HepG2 (cell line): ENCODE data around the gene MUSK. TPM values are rescaled to one million over a fixed set of nuclear protein-coding genes. Genes with fewer than 3 reads are reported as not detected.

ENCODE experiments used
- ATAC-seq: fragments of 200-7000 bp; cut with Tn5 transposase; 3 replicates; pipeline ENCODE4 v1.9.1; 2020; ENCODE audit warnings: mild to moderate bottlenecking, moderate library complexity
- BruUV-seq: library from RNA; stranded (reverse); fragments of 400-500 nt; replicated peaks from 2 replicates; lab custom pipeline; 2021; lab: Mats Ljungman, UMichigan
- CTCF ChIA-PET: fragments of 300-600 bp; formaldehyde crosslinking; extraction: SDS; loops from one replicate; lab custom pipeline; 2021; ENCODE audit warnings: low total read pairs, inconsistent platforms, low intra/inter-chr PET ratio; lab: Yijun Ruan, JAX
- POLR2A ChIA-PET: fragments of 350-600 bp; sonication (Branson Sonifier 250); formaldehyde crosslinking; loops from one replicate; lab custom pipeline; 2020; ENCODE audit warnings: antibody characterized with exemption, inconsistent platforms; lab: Yijun Ruan, JAX
- DNase-seq: peaks from one replicate; pipeline ENCODE4 v3.0.0-alpha.2; 2015; ENCODE audit warnings: low spot score
- FAIRE-seq: peaks from 3 replicates; lab custom pipeline; 2011; peaks lifted over from hg19 to GRCh38; lab: Jason Lieb, UNC
- H2AFZ ChIP-seq: one replicate; pipeline ENCODE4 v1.6.1; 2011; ENCODE audit warnings: low read length, inconsistent platforms
- H3K27ac ChIP-seq: fragments of 300-600 bp; 3 replicates; pipeline ENCODE4 v1.8.0; 2011; ENCODE audit warnings: mixed run types, mild to moderate bottlenecking, mixed read lengths, low read length, inconsistent platforms; ENCODE audit not compliant: insufficient read depth; ENCODE audit errors: extremely low read length
- H3K27me3 ChIP-seq, 2 experiments: fragments of 200-600 bp in 1 of 2; 2 replicates in 1 of 2; 3 replicates in 1 of 2; pipeline versions ENCODE4 v1.6.0 to v1.8.0; 2011; ENCODE audit warnings: low read length in 2 of 2, mild to moderate bottlenecking in 2 of 2, moderate library complexity in 2 of 2, inconsistent platforms in 1 of 2; ENCODE audit not compliant: insufficient read depth in 2 of 2, control insufficient read depth in 1 of 2
- H3K36me3 ChIP-seq, 2 experiments: fragments of 200-600 bp in 1 of 2; replicated peaks in 1 of 2; 2 replicates in 1 of 2; 3 replicates in 1 of 2; pipeline versions ENCODE4 v1.5.1 to v1.8.0; 2011; ENCODE audit warnings: low read length in 2 of 2, inconsistent platforms in 1 of 2; ENCODE audit not compliant: insufficient read depth in 2 of 2, control insufficient read depth in 1 of 2
- H3K4me1 ChIP-seq: 2 replicates; pipeline ENCODE4 v1.5.1; 2012; ENCODE audit warnings: low read length, inconsistent platforms; ENCODE audit not compliant: insufficient read depth
- H3K4me2 ChIP-seq: 2 replicates; pipeline ENCODE4 v1.6.0; 2011; ENCODE audit warnings: low read depth, low read length, inconsistent platforms
- H3K4me3 ChIP-seq, 3 experiments: fragments of 200-600 bp in 1 of 3; sonication (generic), shearing (Covaris generic) in 1 of 3; replicated peaks in 1 of 3; 2 replicates each; pipeline ENCODE4 v1.5.1; 2011 to 2016; ENCODE audit warnings: low read length in 3 of 3, inconsistent platforms in 2 of 3, low read depth in 2 of 3, mild to moderate bottlenecking in 2 of 3, control low read depth in 1 of 3, mixed read lengths in 1 of 3; ENCODE audit not compliant: insufficient read depth in 1 of 3
- H3K79me2 ChIP-seq: one replicate; pipeline ENCODE4 v1.6.1; 2011; ENCODE audit warnings: low read length, inconsistent platforms; ENCODE audit not compliant: insufficient read depth
- H3K9ac ChIP-seq: 2 replicates; pipeline ENCODE4 v1.6.0; 2011; ENCODE audit warnings: mild to moderate bottlenecking, low read depth, low read length, inconsistent platforms; ENCODE audit not compliant: insufficient read depth
- H3K9me3 ChIP-seq: 2 replicates; pipeline ENCODE4 v1.5.1; 2012; ENCODE audit warnings: mild to moderate bottlenecking, low read length
- H4K20me1 ChIP-seq: 2 replicates; pipeline ENCODE4 v1.6.0; 2011; ENCODE audit warnings: inconsistent platforms, mild to moderate bottlenecking, low read length, moderate library complexity; ENCODE audit not compliant: insufficient read depth
- EEA1 ChIP-seq: sonication (generic); formaldehyde crosslinking; IDR thresholded peaks from 2 replicates; pipeline ENCODE4 v1.5.1; 2020; ENCODE audit warnings: mild to moderate bottlenecking, missing genetic modification reagents, borderline replicate concordance
- GABPA ChIP-seq, 2 experiments: IDR thresholded peaks; 2 replicates each; pipeline ENCODE4 v1.6.1; 2011 to 2016; ENCODE audit warnings: low read depth in 2 of 2, low read length in 1 of 2, missing biosample characterization in 1 of 2, missing genetic modification characterization in 1 of 2
- JDP2 ChIP-seq: sonication (generic); formaldehyde crosslinking; IDR thresholded peaks from 2 replicates; pipeline ENCODE4 v1.8.1; 2022; ENCODE audit warnings: missing genetic modification reagents, borderline replicate concordance
- PATZ1 ChIP-seq: sonication (generic); formaldehyde crosslinking; IDR thresholded peaks from 2 replicates; pipeline ENCODE4 v1.4.0; 2020; ENCODE audit warnings: missing genetic modification reagents
- PRDM4 ChIP-seq: sonication (generic); formaldehyde crosslinking; IDR thresholded peaks from 2 replicates; pipeline ENCODE4 v1.9.0; 2021; ENCODE audit warnings: missing genetic modification reagents, borderline replicate concordance
- PREB ChIP-seq: sonication (generic); formaldehyde crosslinking; IDR thresholded peaks from 2 replicates; pipeline ENCODE4 v1.4.0; 2020; ENCODE audit warnings: missing genetic modification reagents
- STAG1 ChIP-seq: sonication (generic); formaldehyde crosslinking; IDR thresholded peaks from 2 replicates; pipeline ENCODE4 v1.4.0; 2020; ENCODE audit warnings: missing genetic modification reagents
- UBTF ChIP-seq: sonication (generic); formaldehyde crosslinking; IDR thresholded peaks from 2 replicates; pipeline ENCODE4 v1.4.0; 2020; ENCODE audit warnings: mild to moderate bottlenecking, missing genetic modification reagents
- ZNF24 ChIP-seq: fragments of 450-650 bp; IDR thresholded peaks from 2 replicates; pipeline ENCODE4 v1.6.1; 2017; ENCODE audit warnings: antibody characterized with exemption, mild to moderate bottlenecking
- ZNF260 ChIP-seq: sonication (generic); formaldehyde crosslinking; IDR thresholded peaks from 2 replicates; pipeline ENCODE4 v1.4.0; 2020; ENCODE audit warnings: missing genetic modification reagents, low read depth, mild to moderate bottlenecking, borderline replicate concordance
- ZNF263 ChIP-seq: sonication (generic); formaldehyde crosslinking; IDR thresholded peaks from 2 replicates; pipeline ENCODE4 v1.4.0; 2020; ENCODE audit warnings: missing genetic modification reagents
- ZNF362 ChIP-seq: sonication (generic); formaldehyde crosslinking; IDR thresholded peaks from 2 replicates; pipeline ENCODE4 v1.4.0; 2020; ENCODE audit warnings: missing genetic modification reagents, mild to moderate bottlenecking, borderline replicate concordance
- ZNF619 ChIP-seq: sonication (generic); formaldehyde crosslinking; IDR thresholded peaks from 2 replicates; pipeline ENCODE4 v1.4.0; 2020; ENCODE audit warnings: mild to moderate bottlenecking, missing genetic modification reagents
- ZNF766 ChIP-seq: sonication (generic); formaldehyde crosslinking; IDR thresholded peaks from 2 replicates; pipeline ENCODE4 v1.5.0; 2020; ENCODE audit warnings: missing genetic modification reagents, borderline replicate concordance
- ZNF777 ChIP-seq: sonication (generic); formaldehyde crosslinking; IDR thresholded peaks from 2 replicates; pipeline ENCODE4 v1.4.0; 2020; ENCODE audit warnings: missing genetic modification reagents
- ZSCAN25 ChIP-seq: sonication (generic); formaldehyde crosslinking; IDR thresholded peaks from 2 replicates; pipeline ENCODE4 v1.8.0; 2022; ENCODE audit warnings: mild to moderate bottlenecking, missing genetic modification reagents
- WGBS: methylation state at CpG from one replicate; pipeline ENCODE4 v1.1.6; 2017; ENCODE audit warnings: low lambda C conversion rate; 5-methylcytosine and 5-hydroxymethylcytosine counted together
- in situ Hi-C: cut with HindIII; loops from 2 replicates; pipeline ENCODE4 v1.10.0; 2017; ENCODE audit warnings: low pct_unique_long_range_greater_than_20kb; ENCODE audit not compliant: extremely low pct_ligation_motif_present
- intact Hi-C: fragments of 100-400 bp; cut with micrococcal nuclease; formaldehyde crosslinking; loops from one replicate; pipeline ENCODE4 v1.10.0; 2022; ENCODE audit not compliant: unreplicated experiment
- polyA plus RNA-seq, 8 experiments: library from polyadenylated mRNA; depleted of rRNA in 3 of 8; stranded (reverse) in 7 of 8; unstranded in 1 of 8; fragments of >200 nt; fragmentation: Illumina TruSeq in 4 of 8; extraction: Trizol in 4 of 8; gene quantifications; 2 replicates each; pipeline versions ENCODE4 v1.2.1 to v1.2.3, GENCODE V29; 2011 to 2016; ENCODE audit warnings: low read depth in 4 of 8, missing spikeins in 1 of 8, mixed read lengths in 1 of 8; ENCODE audit not compliant: insufficient read depth in 1 of 8
- total RNA-seq, 5 experiments: library from RNA; depleted of rRNA; stranded (reverse); fragments of >200 nt; fragmentation: Illumina TruSeq; extraction: Trizol; gene quantifications; 2 replicates each; pipeline ENCODE4 v1.2.3, GENCODE V29; 2016; ENCODE audit warnings: low read depth in 1 of 5

Gene MUSK
- total and polyA plus RNA-seq, 2 of the 13 experiments (the other 11 are each of a cell fraction or from before 2014, with no cell fraction given): not detected

- no peaks in the 10 kb centered on the region for H3K27me3 ChIP-seq
- CTCF ChIA-PET: no interaction called here
- 0% methylated on average over 7 of the region's 9 CpGs for WGBS
- in situ Hi-C loops: no loop called here
- ATAC-seq (peak; percentile 65), FAIRE-seq (peak; percentile 21), DNase-seq (peak; percentile 6)
- no peak overlapping the region for H3K4me2 ChIP-seq
- intact Hi-C loops: no loop called here
- POLR2A ChIA-PET: no interaction called here
- no peak overlapping the region for H3K27ac ChIP-seq
- BruUV-seq: no TSS peak
- H3K9ac ChIP-seq: no peak overlapping the region
- no peaks in the 10 kb centered on the region for H3K4me1 ChIP-seq
- no peaks in the 10 kb centered on the region for H4K20me1 ChIP-seq
- H3K4me3 ChIP-seq: no peak overlapping the region
- no peaks in the 10 kb centered on the region for H3K79me2 ChIP-seq
- H3K36me3 ChIP-seq: no peaks in the 10 kb centered on the region
- H2AFZ ChIP-seq: no peak overlapping the region
- no peaks in the 10 kb centered on the region for H3K9me3 ChIP-seq
- TF ChIP-seq ZNF260 (no peak), PATZ1 (CRISPR knock-in tag) (no peak), STAG1 (CRISPR knock-in tag) (peak; percentile 34; the same call in 1 of the 2 replicates), ZNF619 (CRISPR knock-in tag) (no peak), ZNF263 (peak; percentile 85), JDP2 (CRISPR knock-in tag) (no peak), PRDM4 (CRISPR knock-in tag) (no peak), PREB (CRISPR knock-in tag) (no peak), UBTF (CRISPR knock-in tag) (no peak), EEA1 (CRISPR knock-in tag) (no peak), ZNF362 (CRISPR knock-in tag) (no peak), ZNF766 (CRISPR knock-in tag) (no peak), ZSCAN25 (no peak), GABPA (IDR thresholded peaks at IDR 0.05; ENCODE audit: low read depth, low read length) (no peak), GABPA (CRISPR knock-in tag; IDR thresholded peaks at IDR 0.05; ENCODE audit: low read depth) (peak; percentile 51), ZNF24 (no peak), ZNF777 (CRISPR knock-in tag) (no peak)
Observed at GRCh38 chr9:110842169-110842568, 173.6 kb downstream of the MUSK start.
